ENCODE data around the gene PCED1A.

DNA sequence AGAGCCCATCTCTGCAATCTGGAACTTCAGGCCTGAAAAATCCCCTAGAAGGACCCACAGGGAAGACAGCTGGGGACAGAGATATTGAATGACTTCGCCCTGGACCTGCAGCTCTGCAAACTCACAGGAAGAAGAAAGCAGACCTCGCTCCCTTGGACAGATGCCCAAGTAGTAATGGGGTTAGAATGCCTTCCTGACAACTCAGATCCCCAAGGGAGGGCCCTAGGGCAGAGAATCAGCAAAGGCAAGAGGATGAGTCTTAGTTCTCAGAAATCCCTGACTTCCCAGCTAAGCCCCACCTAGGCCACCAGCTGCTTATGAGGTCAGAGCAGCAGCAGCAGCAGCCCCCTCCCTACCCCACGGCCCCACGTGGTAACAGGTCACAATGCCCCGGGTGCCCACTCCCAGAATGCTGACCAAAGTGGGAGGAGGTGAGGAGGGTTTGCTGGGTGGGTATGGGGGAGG lies 25.8 kb downstream of the PCED1A start, which contains the start of gene C20orf141:
- TF ChIP-seq SUZ12 (IDR thresholded peaks at IDR 0.05; ENCODE audit: extremely low read depth, insufficient read depth, insufficient read length) (no peak), YY1 (IDR thresholded peaks at IDR 0.05; ENCODE audit: insufficient read depth, insufficient read length) (no peak)

Measured in NT2/D1 (cell line).